ENCODE data around the gene CYTH2. TPM values are rescaled to one million over a fixed set of nuclear protein-coding genes. Genes with fewer than 3 reads are reported as not detected.
A peak's percentile ranks its signal among the peaks of the same experiment; 100 is the strongest.

Gene CYTH2
- total RNA-seq, 1 experiment from 2014 or later: 103 TPM

- Histone ChIP-seq H3K79me1 (ENCODE audit: insufficient read depth, low read depth, low read length, poor library complexity, severe bottlenecking) (peaks cover 2% of the 10 kb centered on the region), H2BK12ac (ENCODE audit: insufficient read length, low read depth, low read length) (no peak overlapping the region), H3K56ac (ENCODE audit: insufficient read length, low read depth, low read length) (no peak overlapping the region), H3K23ac (ENCODE audit: insufficient read length, low read depth, low read length) (no peak overlapping the region), H3K9ac (ENCODE audit: extremely low read depth, insufficient read length, low read length) (peak overlapping the region; percentile 85), H2AK5ac (ENCODE audit: insufficient read length, low read length) (no peak overlapping the region), H3K4me2 (ENCODE audit: insufficient read depth, insufficient read length, low read length) (peak overlapping the region; percentile 30), H3K4me1 (ENCODE audit: insufficient read depth, low read length) (no peaks in the 10 kb centered on the region), H3K18ac (ENCODE audit: insufficient read length, low read depth, low read length) (peak overlapping the region; percentile 96), H2BK5ac (ENCODE audit: insufficient read length, low read length) (no peak overlapping the region), H3K27ac (ENCODE audit: insufficient read length, low read depth, low read length) (no peak overlapping the region), H3K4ac (ENCODE audit: low read depth, low read length) (no peak overlapping the region), H2BK120ac (ENCODE audit: low read depth, low read length, poor library complexity, severe bottlenecking) (no peak overlapping the region), H3K14ac (ENCODE audit: insufficient read depth, low read length) (peak overlapping the region; percentile 98; the same call in 1 of the 2 replicates), H3T11ph (ENCODE audit: low read length) (no peak overlapping the region), H3K23me2 (ENCODE audit: insufficient read length, low read depth, low read length, poor library complexity, severe bottlenecking) (no peaks in the 10 kb centered on the region), H4K8ac (replicated peaks; ENCODE audit: insufficient read length, low read depth, low read length) (no peak overlapping the region), H3K27me3 (ENCODE audit: insufficient read depth, low read length) (no peaks in the 10 kb centered on the region), H2BK15ac (ENCODE audit: low read depth, low read length) (no peak overlapping the region), H4K5ac (ENCODE audit: insufficient read length, low read depth, low read length) (no peak overlapping the region), H2BK20ac (ENCODE audit: low read depth, low read length, poor library complexity, severe bottlenecking) (no peak overlapping the region), H3K79me2 (ENCODE audit: insufficient read depth, low read length) (no peaks in the 10 kb centered on the region; the same call in 1 of the 2 replicates), H2AFZ (ENCODE audit: low read length) (no peak overlapping the region), H4K20me1 (ENCODE audit: control insufficient read depth, insufficient read depth, insufficient read length) (no peaks in the 10 kb centered on the region), H4K91ac (ENCODE audit: insufficient read length, low read depth, low read length) (no peak overlapping the region), H3K9me3 (ENCODE audit: control insufficient read depth, low read depth, low read length) (no peaks in the 10 kb centered on the region)
- Mint-ChIP-seq H3K4me3 (peak overlapping the region; percentile 84 to 95), H3K27me3 (ENCODE audit: low read depth) (peaks cover 5% of the 10 kb centered on the region), H3K9me3 (no peaks in the 10 kb centered on the region; a peak in 2 of 5 replicates), H3K36me3 (ENCODE audit: insufficient read depth in 1 of 3, low read depth in 3 of 3) (peaks cover 31 to 40% (median 40%) of the 10 kb centered on the region in 3 experiments), H3K4me1 (peaks cover 6 to 16% of the 10 kb centered on the region in 2 experiments), H3K27ac (peak overlapping the region; percentile 98 to 99 (median 98); a peak in 6 of 7 replicates)
- TF ChIP-seq CTCF (conservative IDR thresholded peaks at IDR 0.05): no peak
- no CpG with 5 or more reads among the region's 36 CpGs for WGBS (ENCODE audit: extremely low coverage, insufficient read length, low lambda C conversion rate)
- DNase-seq: peak; percentile 100
These were observed 339 bp upstream of the CYTH2 start for GRCh38 chr19:48468772-48469288.
